ENCODE results near the gene GZMM. TPM values are rescaled to one million over a fixed set of nuclear protein-coding genes. Genes with fewer than 3 reads are reported as not detected.

Gene GZMM
- total RNA-seq, 1 donor from 2014 or later, result 0.47 TPM

DNA sequence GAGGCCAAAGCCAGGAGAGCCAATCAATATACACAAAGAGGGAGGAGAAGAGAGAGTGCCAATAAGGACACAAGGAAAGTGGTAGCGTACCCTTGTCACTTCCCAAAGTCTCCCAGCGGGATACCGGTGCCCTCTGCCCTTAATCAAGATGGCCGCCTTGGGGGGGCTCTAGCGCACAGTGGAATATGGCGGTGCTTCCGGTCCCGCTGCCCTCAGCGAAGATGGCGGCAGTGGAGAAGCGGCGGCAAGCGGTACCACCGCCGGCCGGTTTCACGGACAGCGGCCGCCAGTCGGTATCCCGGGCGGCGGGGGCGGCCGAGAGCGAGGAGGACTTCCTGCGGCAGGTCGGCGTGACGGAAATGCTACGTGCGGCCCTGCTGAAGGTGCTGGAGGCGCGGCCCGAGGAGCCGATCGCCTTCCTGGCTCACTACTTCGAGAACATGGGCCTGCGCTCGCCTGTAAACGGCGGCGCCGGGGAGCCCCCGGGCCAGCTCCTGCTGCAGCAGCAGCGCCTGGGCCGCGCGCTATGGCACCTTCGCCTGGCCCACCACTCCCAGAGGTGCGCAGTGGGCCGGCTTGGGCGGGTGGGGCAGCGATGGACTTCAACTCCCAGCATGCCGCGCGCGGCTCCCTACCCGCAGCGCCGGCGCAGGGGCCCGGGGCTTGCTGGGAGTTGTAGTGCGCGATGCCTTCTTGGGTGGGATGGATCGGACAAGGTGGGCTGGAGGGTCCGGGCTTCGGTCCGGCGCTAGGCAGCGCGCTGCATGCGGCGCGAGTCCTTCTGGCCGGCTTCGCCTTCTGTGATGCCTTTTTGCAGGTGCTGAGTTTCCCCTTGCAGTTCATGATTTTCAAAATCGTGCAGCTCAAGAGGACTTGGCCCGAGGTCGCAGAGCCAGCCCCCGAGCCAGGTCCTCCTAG, 36.3 kb upstream of the GZMM start, which contains the start of gene TPGS1:
Gene TPGS1 (plus strand): TSS at position 212 of the 918 bp plus-strand sequence. CDS start 10 bp downstream, at position 222.
- TF ChIP-seq, protein P1, sequence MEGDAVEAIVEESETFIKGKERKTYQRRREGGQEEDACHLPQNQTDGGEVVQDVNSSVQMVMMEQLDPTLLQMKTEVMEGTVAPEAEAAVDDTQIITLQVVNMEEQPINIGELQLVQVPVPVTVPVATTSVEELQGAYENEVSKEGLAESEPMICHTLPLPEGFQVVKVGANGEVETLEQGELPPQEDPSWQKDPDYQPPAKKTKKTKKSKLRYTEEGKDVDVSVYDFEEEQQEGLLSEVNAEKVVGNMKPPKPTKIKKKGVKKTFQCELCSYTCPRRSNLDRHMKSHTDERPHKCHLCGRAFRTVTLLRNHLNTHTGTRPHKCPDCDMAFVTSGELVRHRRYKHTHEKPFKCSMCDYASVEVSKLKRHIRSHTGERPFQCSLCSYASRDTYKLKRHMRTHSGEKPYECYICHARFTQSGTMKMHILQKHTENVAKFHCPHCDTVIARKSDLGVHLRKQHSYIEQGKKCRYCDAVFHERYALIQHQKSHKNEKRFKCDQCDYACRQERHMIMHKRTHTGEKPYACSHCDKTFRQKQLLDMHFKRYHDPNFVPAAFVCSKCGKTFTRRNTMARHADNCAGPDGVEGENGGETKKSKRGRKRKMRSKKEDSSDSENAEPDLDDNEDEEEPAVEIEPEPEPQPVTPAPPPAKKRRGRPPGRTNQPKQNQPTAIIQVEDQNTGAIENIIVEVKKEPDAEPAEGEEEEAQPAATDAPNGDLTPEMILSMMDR (IDR thresholded peaks at IDR 0.05; ENCODE audit: partially characterized antibody, unreplicated experiment), result no peak

DNA sequence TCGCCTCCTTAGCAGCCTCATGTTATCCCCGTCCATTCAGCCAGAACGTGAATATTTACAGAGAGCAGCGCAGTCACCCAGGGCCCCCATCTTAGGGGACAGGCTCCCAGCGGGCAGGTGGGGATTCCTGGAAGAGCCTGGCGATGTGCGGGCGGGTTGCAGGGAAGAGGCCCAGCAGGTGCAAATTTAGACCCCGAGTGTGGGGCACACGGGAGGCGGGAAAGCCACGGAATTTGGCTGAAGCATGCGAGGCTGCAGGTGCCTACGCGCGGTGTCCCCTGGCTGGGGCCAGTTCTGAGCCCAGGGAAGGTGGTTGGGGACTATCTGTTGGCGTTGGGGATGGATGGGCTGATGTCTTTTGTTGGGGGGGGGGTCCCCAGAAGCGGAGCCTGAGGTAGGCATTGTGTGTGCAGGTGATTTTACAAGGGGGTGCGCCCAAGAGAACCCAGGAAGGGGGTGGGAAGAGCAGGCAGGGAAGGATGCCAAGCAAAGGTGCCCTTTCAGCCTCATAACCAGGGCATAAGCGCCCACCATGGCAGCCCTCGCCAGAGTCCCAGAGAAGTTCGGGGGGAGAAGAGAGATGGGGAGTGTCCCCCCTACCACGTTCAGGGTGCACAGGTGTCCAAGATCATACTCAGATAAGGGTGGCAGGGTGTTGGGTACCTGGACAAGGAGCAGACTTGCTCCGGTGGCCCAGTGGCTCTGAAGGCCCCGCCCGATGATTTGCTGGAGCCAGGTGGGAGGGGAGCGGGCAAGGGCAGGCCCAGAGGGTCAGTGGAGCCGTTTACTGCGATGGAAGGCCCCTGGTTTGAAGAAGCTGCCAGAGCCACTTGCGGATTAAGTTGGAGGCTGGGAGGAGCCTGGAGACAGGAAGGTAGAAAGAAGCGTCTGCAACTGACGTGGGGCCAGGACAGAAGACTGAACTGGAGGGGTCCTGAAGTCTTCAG, 35.4 kb upstream of the GZMM start:
- Mint-ChIP-seq H3K9me3 (ENCODE audit: unreplicated experiment) (peaks cover 10% of the 10 kb centered on the region), H3K27ac (ENCODE audit: unreplicated experiment) (peak overlapping the region; percentile 86), H3K27me3 (ENCODE audit: unreplicated experiment) (peaks cover 12% of the 10 kb centered on the region), H3K4me1 (ENCODE audit: low read depth, unreplicated experiment) (peaks cover 6% of the 10 kb centered on the region), H3K36me3 (ENCODE audit: unreplicated experiment) (no peaks in the 10 kb centered on the region), H3K4me3 (ENCODE audit: unreplicated experiment) (peak overlapping the region; percentile 96)
- no peak for DNase-seq
- TF ChIP-seq, protein P1 (IDR thresholded peaks at IDR 0.05; ENCODE audit: partially characterized antibody, unreplicated experiment), result no peak

More for the DNA sequence above, 36.3 kb upstream of the GZMM start, which contains the start of gene TPGS1:
- DNase-seq, result peak; percentile 89
- Mint-ChIP-seq H3K27me3 (ENCODE audit: unreplicated experiment) (peaks cover 12% of the 10 kb centered on the region), H3K27ac (ENCODE audit: unreplicated experiment) (peak within 1 kb of the TSS; percentile 100), H3K4me1 (ENCODE audit: low read depth, unreplicated experiment) (peaks cover 6% of the 10 kb centered on the region), H3K9me3 (ENCODE audit: unreplicated experiment) (peaks cover 10% of the 10 kb centered on the region), H3K4me3 (ENCODE audit: unreplicated experiment) (peak within 1 kb of the TSS; percentile 97), H3K36me3 (ENCODE audit: unreplicated experiment) (no peaks in the 10 kb centered on the region)

DNA sequence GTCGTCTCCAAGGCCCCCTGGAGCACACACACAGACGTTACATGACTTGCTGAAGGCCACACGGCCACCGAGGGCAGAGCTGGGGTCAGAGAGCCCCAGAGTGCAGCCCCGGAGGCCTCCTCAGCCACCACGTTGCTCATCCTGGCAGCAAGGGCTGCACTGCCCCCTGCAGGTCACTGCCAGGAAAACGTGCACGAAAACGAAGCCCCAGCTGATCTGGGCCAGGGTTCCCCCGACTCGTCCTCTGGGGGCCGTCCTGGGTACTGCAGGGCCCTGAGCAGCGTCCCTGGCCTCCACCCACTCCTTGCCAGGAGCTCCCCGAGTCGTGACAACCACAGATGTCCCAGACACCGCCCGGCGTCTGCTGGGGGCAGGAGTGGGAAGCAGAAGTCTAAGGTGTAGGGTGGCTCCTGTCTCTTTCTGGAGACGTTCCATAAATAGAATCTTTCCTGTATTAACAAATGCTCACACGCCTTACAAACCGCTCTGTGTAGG, 33.2 kb upstream of the GZMM start:
- Mint-ChIP-seq H3K4me3 (ENCODE audit: unreplicated experiment) (peak overlapping the region; percentile 61), H3K4me1 (ENCODE audit: low read depth, unreplicated experiment) (peaks cover 6% of the 10 kb centered on the region), H3K27me3 (ENCODE audit: unreplicated experiment) (peaks cover 16% of the 10 kb centered on the region), H3K9me3 (ENCODE audit: unreplicated experiment) (peaks cover 8% of the 10 kb centered on the region), H3K27ac (ENCODE audit: unreplicated experiment) (peak overlapping the region; percentile 94), H3K36me3 (ENCODE audit: unreplicated experiment) (peaks cover 5% of the 10 kb centered on the region)
- TF ChIP-seq, protein P1 (IDR thresholded peaks at IDR 0.05; ENCODE audit: partially characterized antibody, unreplicated experiment), result peak; percentile 100
- DNase-seq, result peak; percentile 95

DNA sequence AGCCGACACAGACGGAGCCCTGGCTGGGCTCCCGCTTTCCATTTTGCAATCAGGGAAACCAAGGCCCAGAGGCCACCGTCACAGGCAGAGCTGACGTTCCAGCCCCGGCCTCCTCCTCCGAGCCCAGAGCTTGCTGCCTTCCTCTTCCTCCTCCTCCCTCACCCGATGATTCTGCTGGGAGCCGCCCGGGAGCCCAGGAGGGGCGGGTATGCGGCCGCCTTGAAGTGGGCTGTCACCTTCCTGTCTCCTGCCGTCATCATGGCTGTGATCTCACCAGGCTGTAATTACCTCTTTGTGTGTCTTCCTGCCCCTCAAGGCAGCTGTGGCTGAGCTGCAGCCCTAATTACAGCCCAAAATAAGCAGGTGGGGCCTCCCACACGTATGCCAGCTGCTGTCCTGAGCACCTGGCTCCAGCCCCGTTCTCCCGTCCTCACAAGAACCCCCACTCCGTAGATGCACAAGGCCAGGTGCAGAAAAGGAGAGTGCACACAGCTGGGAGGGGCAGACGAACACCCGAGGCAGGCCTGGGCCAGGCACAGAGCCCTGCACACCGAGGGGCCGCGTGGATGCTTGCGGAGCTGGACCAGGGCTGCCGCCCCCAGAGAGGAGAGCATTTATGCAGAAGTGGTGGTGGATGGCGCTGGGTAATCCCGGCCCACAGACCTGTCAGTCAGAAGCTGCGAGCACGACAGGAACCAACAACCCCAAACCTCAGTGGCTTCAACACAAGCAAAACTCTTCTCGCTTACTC, 32.6 kb upstream of the GZMM start:
- H3K9me3 Mint-ChIP-seq (ENCODE audit: unreplicated experiment), result peaks cover 8% of the 10 kb centered on the region
- DNase-seq, result peak; percentile 54
- TF ChIP-seq, protein P1 (IDR thresholded peaks at IDR 0.05; ENCODE audit: partially characterized antibody, unreplicated experiment), result no peak
- peak overlapping the region; percentile 61 for H3K4me3 Mint-ChIP-seq (ENCODE audit: unreplicated experiment)
- H3K27me3 Mint-ChIP-seq (ENCODE audit: unreplicated experiment), result peaks cover 16% of the 10 kb centered on the region
- H3K4me1 Mint-ChIP-seq (ENCODE audit: low read depth, unreplicated experiment), result peaks cover 6% of the 10 kb centered on the region
- H3K36me3 Mint-ChIP-seq (ENCODE audit: unreplicated experiment), result peaks cover 5% of the 10 kb centered on the region
- H3K27ac Mint-ChIP-seq (ENCODE audit: unreplicated experiment), result peak overlapping the region; percentile 94

All from glutamatergic neuron (in vitro differentiated cells).